HL-60 (cell line): ENCODE results near the gene ART1.
A peak's percentile ranks its signal among the peaks of the same experiment; 100 is the strongest.

ENCODE experiments used
- POLR2AphosphoS5 ChIP-seq: IDR thresholded peaks from 2 replicates; pipeline ENCODE4 v1.6.1; 2012; ENCODE audit warnings: low read depth
- TF ChIP-seq, protein P1 (sequence below): IDR thresholded peaks from one replicate; pipeline ENCODE4 v1.5.1; 2011; ENCODE audit warnings: low read length, control low read depth, inconsistent platforms; ENCODE audit not compliant: insufficient read depth

DNA sequence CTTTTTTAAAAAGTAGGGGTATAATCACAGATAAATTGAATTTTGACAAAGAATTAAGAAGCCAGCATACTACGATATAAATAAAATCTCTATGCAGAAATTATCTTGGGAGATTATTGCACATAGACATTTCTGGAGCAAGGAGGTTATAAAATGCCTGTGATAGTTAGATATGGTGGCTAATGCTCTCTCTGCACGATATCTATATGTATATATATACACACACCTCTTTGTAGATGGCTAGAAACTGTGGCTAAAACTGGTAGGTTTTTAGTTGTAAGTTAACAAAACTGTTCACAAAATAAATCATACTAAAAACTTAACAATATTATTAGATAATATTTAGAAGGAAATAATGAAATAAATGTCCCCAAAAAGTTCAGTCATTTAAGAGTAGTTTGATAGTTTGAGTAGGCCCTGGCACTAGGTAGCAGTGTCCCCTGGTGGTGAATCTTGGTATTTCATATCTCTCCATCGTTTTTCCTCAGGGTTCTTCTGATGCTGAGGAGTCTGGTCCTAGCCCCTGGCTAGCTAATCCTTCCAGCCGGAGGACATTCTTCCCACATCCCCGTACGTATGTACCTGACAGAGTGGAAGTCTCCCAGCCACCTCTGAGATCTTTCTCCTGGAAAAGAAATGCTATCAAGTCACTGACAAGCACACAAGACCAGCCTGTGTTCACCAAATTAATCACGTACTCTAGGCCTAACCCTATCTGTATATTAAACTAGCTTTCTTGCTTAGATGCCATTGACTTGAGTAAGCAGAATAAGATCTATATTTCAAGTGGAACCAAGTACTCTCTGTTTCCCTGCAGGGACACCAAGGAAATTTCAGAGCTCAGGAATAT lies 35.3 kb upstream of the ART1 start:
- TF ChIP-seq, protein P1, sequence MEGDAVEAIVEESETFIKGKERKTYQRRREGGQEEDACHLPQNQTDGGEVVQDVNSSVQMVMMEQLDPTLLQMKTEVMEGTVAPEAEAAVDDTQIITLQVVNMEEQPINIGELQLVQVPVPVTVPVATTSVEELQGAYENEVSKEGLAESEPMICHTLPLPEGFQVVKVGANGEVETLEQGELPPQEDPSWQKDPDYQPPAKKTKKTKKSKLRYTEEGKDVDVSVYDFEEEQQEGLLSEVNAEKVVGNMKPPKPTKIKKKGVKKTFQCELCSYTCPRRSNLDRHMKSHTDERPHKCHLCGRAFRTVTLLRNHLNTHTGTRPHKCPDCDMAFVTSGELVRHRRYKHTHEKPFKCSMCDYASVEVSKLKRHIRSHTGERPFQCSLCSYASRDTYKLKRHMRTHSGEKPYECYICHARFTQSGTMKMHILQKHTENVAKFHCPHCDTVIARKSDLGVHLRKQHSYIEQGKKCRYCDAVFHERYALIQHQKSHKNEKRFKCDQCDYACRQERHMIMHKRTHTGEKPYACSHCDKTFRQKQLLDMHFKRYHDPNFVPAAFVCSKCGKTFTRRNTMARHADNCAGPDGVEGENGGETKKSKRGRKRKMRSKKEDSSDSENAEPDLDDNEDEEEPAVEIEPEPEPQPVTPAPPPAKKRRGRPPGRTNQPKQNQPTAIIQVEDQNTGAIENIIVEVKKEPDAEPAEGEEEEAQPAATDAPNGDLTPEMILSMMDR, result peak; percentile 75
- no peak for TF ChIP-seq POLR2AphosphoS5
